H1 (cell line): Measurements from ENCODE around the gene GJA5. TPM values are rescaled to one million over a fixed set of nuclear protein-coding genes. Genes with fewer than 3 reads are reported as not detected.

Source experiments
- CTCF ChIA-PET: fragments of 300-600 bp; sonication (Branson Sonifier 250); formaldehyde crosslinking; loops from one replicate; lab custom pipeline; 2021; ENCODE audit not compliant: partially characterized antibody; lab: Charles Lee
- POLR2A ChIA-PET: fragments of 300-600 bp; sonication (Branson Sonifier 250); formaldehyde crosslinking; loops from one replicate; lab custom pipeline; 2021; ENCODE audit warnings: inconsistent platforms; ENCODE audit not compliant: partially characterized antibody; lab: Charles Lee
- DNase-seq, 2 experiments: peaks; one replicate each; pipeline versions ENCODE4 v3.0.0 to v3.0.0-alpha.2; 2010 to 2022; ENCODE audit warnings: low spot score in 2 of 2, low read depth in 1 of 2, mixed read lengths in 1 of 2
- FAIRE-seq: peaks from 2 replicates; lab custom pipeline; 2011; peaks lifted over from hg19 to GRCh38; lab: Jason Lieb, UNC
- H2AFZ ChIP-seq: 2 replicates; pipeline ENCODE4 v1.8.1; 2012; ENCODE audit warnings: low read length, inconsistent platforms
- H2AK5ac ChIP-seq: 2 replicates; pipeline ENCODE4 v1.6.1; 2013; ENCODE audit warnings: low read depth, low read length
- H2BK120ac ChIP-seq: replicated peaks from 2 replicates; pipeline ENCODE3; 2013; ENCODE audit warnings: low read depth, low read length, inconsistent platforms
- H2BK12ac ChIP-seq: 2 replicates; pipeline ENCODE4 v1.6.1; 2013; ENCODE audit warnings: low read depth, low read length
- H2BK15ac ChIP-seq: 2 replicates; pipeline ENCODE4 v1.6.1; 2013; ENCODE audit warnings: low read length
- H2BK20ac ChIP-seq: 2 replicates; pipeline ENCODE4 v1.6.1; 2013; ENCODE audit warnings: low read length
- H2BK5ac ChIP-seq: 2 replicates; pipeline ENCODE4 v1.6.1; 2013; ENCODE audit warnings: low read depth, low read length
- H3K14ac ChIP-seq: 2 replicates; pipeline ENCODE4 v1.6.1; 2013; ENCODE audit warnings: inconsistent platforms; ENCODE audit not compliant: insufficient read length
- H3K18ac ChIP-seq: 2 replicates; pipeline ENCODE4 v1.6.1; 2013; ENCODE audit warnings: low read length; ENCODE audit errors: extremely low read depth
- H3K23ac ChIP-seq: 2 replicates; pipeline ENCODE4 v1.6.1; 2013; ENCODE audit warnings: inconsistent platforms; ENCODE audit not compliant: insufficient read length
- H3K23me2 ChIP-seq: 2 replicates; pipeline ENCODE4 v1.6.1; 2013; ENCODE audit warnings: low read depth, low read length
- H3K27ac ChIP-seq: 2 replicates; pipeline ENCODE4 v1.6.1; 2011; ENCODE audit warnings: low read depth, low read length, inconsistent platforms
- H3K27me3 ChIP-seq, 4 experiments: replicated peaks in 1 of 4; 1 replicate in 1 of 4; 2 replicates in 3 of 4; pipeline versions ENCODE4 v1.6.1 to v1.8.1; 2011 to 2013; ENCODE audit warnings: low read length in 3 of 4, mild to moderate bottlenecking in 3 of 4, inconsistent platforms in 2 of 4, mixed read lengths in 2 of 4, moderate library complexity in 1 of 4; ENCODE audit not compliant: control insufficient read depth in 3 of 4, insufficient read depth in 3 of 4; ENCODE audit errors: extremely low read depth in 1 of 4
- H3K36me3 ChIP-seq, 4 experiments: 2 replicates each; pipeline versions ENCODE4 v1.6.1 to v1.8.1; 2011 to 2013; ENCODE audit warnings: mild to moderate bottlenecking in 4 of 4, low read length in 3 of 4, moderate library complexity in 2 of 4, control low read depth in 1 of 4, inconsistent platforms in 1 of 4; ENCODE audit not compliant: insufficient read depth in 4 of 4, control insufficient read depth in 2 of 4
- H3K4ac ChIP-seq: replicated peaks from 2 replicates; pipeline ENCODE3; 2013; ENCODE audit warnings: low read length, low read depth, mixed read lengths, inconsistent platforms; ENCODE audit not compliant: insufficient read length
- H3K4me1 ChIP-seq, 4 experiments: replicated peaks in 1 of 4; 1 replicate in 1 of 4; 2 replicates in 3 of 4; pipeline versions ENCODE4 v1.6.1 to v1.8.1; 2011 to 2013; ENCODE audit warnings: low read length in 3 of 4, inconsistent platforms in 2 of 4, mixed read lengths in 1 of 4; ENCODE audit not compliant: insufficient read depth in 4 of 4, control insufficient read depth in 3 of 4
- H3K4me2 ChIP-seq, 2 experiments: 2 replicates each; pipeline versions ENCODE4 v1.6.1 to v1.8.1; 2011 to 2013; ENCODE audit warnings: low read depth in 2 of 2, low read length in 2 of 2, control low read depth in 1 of 2, inconsistent platforms in 1 of 2, mild to moderate bottlenecking in 1 of 2; ENCODE audit not compliant: insufficient read depth in 1 of 2
- H3K4me3 ChIP-seq, 4 experiments: fragments of 200-600, 300-600 bp in 1 of 4; sonication (generic), shearing (Covaris generic), sonication (Bioruptor Twin) in 1 of 4; 2 replicates each; pipeline versions ENCODE4 v1.5.1 to v1.8.1; 2011 to 2016; ENCODE audit warnings: low read length in 4 of 4, low read depth in 3 of 4, control low read depth in 2 of 4, inconsistent platforms in 2 of 4, mild to moderate bottlenecking in 2 of 4, mixed read lengths in 1 of 4, moderate library complexity in 1 of 4; ENCODE audit not compliant: insufficient read depth in 2 of 4; ENCODE audit errors: extremely low read depth in 1 of 4
- H3K56ac ChIP-seq: replicated peaks from 2 replicates; pipeline ENCODE3; 2013; ENCODE audit warnings: low read depth, mild to moderate bottlenecking, mixed read lengths, low read length, inconsistent platforms; ENCODE audit not compliant: insufficient read length
- H3K79me1 ChIP-seq: 2 replicates; pipeline ENCODE4 v1.6.1; 2013; ENCODE audit warnings: low read depth, low read length, control low read depth
- H3K79me2 ChIP-seq, 2 experiments: 2 replicates each; pipeline versions ENCODE4 v1.6.1 to v1.8.1; 2012 to 2013; ENCODE audit warnings: low read length in 2 of 2, mild to moderate bottlenecking in 2 of 2, inconsistent platforms in 1 of 2; ENCODE audit not compliant: insufficient read depth in 2 of 2, control insufficient read depth in 1 of 2
- H3K9ac ChIP-seq, 4 experiments: replicated peaks in 1 of 4; 1 replicate in 1 of 4; 2 replicates in 3 of 4; pipeline versions ENCODE4 v1.6.1 to v1.8.1; 2011 to 2013; ENCODE audit warnings: low read depth in 3 of 4, low read length in 3 of 4, control low read depth in 2 of 4, mild to moderate bottlenecking in 2 of 4, moderate library complexity in 2 of 4, inconsistent platforms in 1 of 4; ENCODE audit errors: extremely low read depth in 1 of 4
- H3K9me3 ChIP-seq, 2 experiments: 2 replicates each; pipeline versions ENCODE4 v1.6.1 to v1.8.1; 2012 to 2013; ENCODE audit warnings: mild to moderate bottlenecking in 2 of 2, moderate library complexity in 2 of 2, control low read depth in 1 of 2, inconsistent platforms in 1 of 2, low read depth in 1 of 2, low read length in 1 of 2, mixed read lengths in 1 of 2; ENCODE audit not compliant: insufficient read depth in 2 of 2
- H4K20me1 ChIP-seq, 2 experiments: replicated peaks in 1 of 2; 2 replicates each; pipeline versions ENCODE3 to v1.8.1; 2011 to 2013; ENCODE audit warnings: inconsistent platforms in 2 of 2, low read length in 2 of 2, mild to moderate bottlenecking in 1 of 2; ENCODE audit not compliant: insufficient read depth in 2 of 2, control insufficient read depth in 1 of 2
- H4K5ac ChIP-seq: 2 replicates; pipeline ENCODE4 v1.6.1; 2013; ENCODE audit warnings: low read length, low read depth, mixed read lengths, inconsistent platforms; ENCODE audit not compliant: insufficient read length
- H4K8ac ChIP-seq: 2 replicates; pipeline ENCODE4 v1.8.0; 2013; ENCODE audit warnings: mild to moderate bottlenecking, moderate library complexity, low read length, inconsistent platforms; ENCODE audit not compliant: insufficient read depth; ENCODE audit errors: extremely low read depth
- H4K91ac ChIP-seq: replicated peaks from 2 replicates; pipeline ENCODE3; 2013; ENCODE audit warnings: low read length, mixed read lengths, inconsistent platforms; ENCODE audit not compliant: insufficient read length
- BACH1 ChIP-seq: IDR thresholded peaks from 2 replicates; pipeline ENCODE4 v1.6.1; 2012; ENCODE audit warnings: low read length, improper control_type of control experiment
- BCL11A ChIP-seq, 2 experiments: IDR thresholded peaks; one replicate each; pipeline ENCODE4 v1.6.1; 2011; ENCODE audit warnings: low read depth in 2 of 2, low read length in 2 of 2, mild to moderate bottlenecking in 2 of 2
- CBX5 ChIP-seq: fragments of 300-800, 300-1000 bp; sonication (generic); IDR thresholded peaks from 2 replicates; pipeline ENCODE4 v1.7.1; 2016; ENCODE audit warnings: antibody characterized with exemption, low read length, low read depth
- FOSL1 ChIP-seq: IDR thresholded peaks from 2 replicates; pipeline ENCODE4 v1.6.1; 2011; ENCODE audit warnings: mild to moderate bottlenecking, low read depth, low read length, moderate library complexity; ENCODE audit not compliant: insufficient read depth
- GABPA ChIP-seq: IDR thresholded peaks from 2 replicates; pipeline ENCODE4 v1.6.1; 2011; ENCODE audit warnings: mild to moderate bottlenecking, low read length, moderate library complexity, borderline replicate concordance; ENCODE audit not compliant: insufficient read depth
- HDAC6 ChIP-seq: IDR thresholded peaks from one replicate; pipeline ENCODE4 v1.7.1; 2012; ENCODE audit warnings: low read depth, mild to moderate bottlenecking, inconsistent platforms, low read length, moderate library complexity
- KDM4A ChIP-seq: IDR thresholded peaks from one replicate; pipeline ENCODE4 v1.7.1; 2012; ENCODE audit warnings: low read depth, mild to moderate bottlenecking, moderate library complexity, low read length, inconsistent platforms; ENCODE audit not compliant: severe bottlenecking
- NANOG ChIP-seq: IDR thresholded peaks from 2 replicates; pipeline ENCODE4 v1.6.1; 2011; ENCODE audit warnings: low read length, low read depth, mild to moderate bottlenecking, inconsistent platforms; ENCODE audit not compliant: insufficient read depth, poor library complexity, severe bottlenecking
- POU5F1 ChIP-seq: IDR thresholded peaks from 2 replicates; pipeline ENCODE4 v1.6.1; 2011; ENCODE audit warnings: low read depth, mild to moderate bottlenecking, low read length, moderate library complexity
- SP4 ChIP-seq: IDR thresholded peaks from 2 replicates; pipeline ENCODE4 v1.6.1; 2012; ENCODE audit warnings: low read length, inconsistent platforms
- TAF7 ChIP-seq: optimal IDR thresholded peaks from 2 replicates; pipeline ENCODE3; 2011; ENCODE audit warnings: low read depth, mild to moderate bottlenecking, inconsistent platforms, low read length, moderate library complexity, borderline replicate concordance
- TBP ChIP-seq: IDR thresholded peaks from 2 replicates; pipeline ENCODE4 v1.6.1; 2011; ENCODE audit warnings: low read depth, low read length, improper control_type of control experiment
- USF2 ChIP-seq: IDR thresholded peaks from 2 replicates; pipeline ENCODE4 v1.6.1; 2011; ENCODE audit warnings: low read length, improper control_type of control experiment
- WGBS, 2 experiments: shearing (Covaris generic) in 1 of 2; methylation state at CpG; one replicate each; pipeline versions ENCODE4 v1.1.6 to v1.1.7; 2013 to 2015; ENCODE audit warnings: low lambda C conversion rate in 2 of 2, mixed read lengths in 2 of 2, inconsistent platforms in 1 of 2, low coverage in 1 of 2, missing lambda C conversion rate in 1 of 2; ENCODE audit not compliant: insufficient replicate concordance in 2 of 2, insufficient coverage in 1 of 2, insufficient read length in 1 of 2; ENCODE audit errors: extremely low coverage in 1 of 2, missing lambda C conversion rate in 1 of 2; 5-methylcytosine and 5-hydroxymethylcytosine counted together
- polyA plus RNA-seq, 7 experiments: library from polyadenylated mRNA; depleted of rRNA in 3 of 7; stranded (reverse) in 5 of 7; unstranded in 2 of 7; fragments of >200 nt in 5 of 7; fragments of 200-250 nt in 2 of 7; gene quantifications; 1 replicate in 5 of 7; 2 replicates in 1 of 7; 4 replicates in 1 of 7; pipeline versions ENCODE4 v1.2.1 to v1.2.3, GENCODE V29; 2011 to 2013; ENCODE audit warnings: missing spikeins in 2 of 7, mixed read lengths in 2 of 7
- total RNA-seq: library from RNA; stranded (reverse); fragmentation: NEBNext Ultra II Directional; extraction: Animal tissue kit (Norgen Biotek cat#: 25700); gene quantifications from 2 replicates; pipeline ENCODE4 v1.2.1, GENCODE V29; 2021

The GJA5 gene
- total and polyA plus RNA-seq, 2 of the 8 experiments (the other 6 are each of a cell fraction or from before 2014, with no cell fraction given), result 1.2 to 2.7 TPM

DNA sequence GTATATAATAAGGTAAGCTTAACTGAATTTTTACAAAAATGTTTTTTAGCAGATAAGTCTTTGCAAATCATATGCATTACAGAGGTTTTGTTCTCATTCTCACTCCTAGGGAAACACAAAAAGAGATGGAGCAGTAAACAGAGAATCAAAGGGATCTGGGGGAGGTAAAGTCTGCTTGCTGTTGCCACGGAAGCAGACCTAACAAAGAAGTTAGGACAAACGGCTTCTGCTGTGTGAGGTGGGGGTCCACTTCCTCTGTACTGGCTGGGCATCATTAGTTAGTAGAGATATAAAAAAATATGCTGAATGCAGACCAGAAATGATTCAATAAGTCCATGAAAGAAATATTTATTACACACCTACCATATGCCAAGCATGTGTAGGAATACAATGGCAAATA, 34.2 kb downstream of the GJA5 start:
- H3K4me3 ChIP-seq, result no peak overlapping the region
- H3K4me2 ChIP-seq, result no peak overlapping the region
- H2BK15ac ChIP-seq, result 0 out of 2 replicates have a peak overlapping the region, but pooled peaks have one; percentile 40
- H4K8ac ChIP-seq, result no peak overlapping the region
- no peaks in the 10 kb centered on the region for H3K79me2 ChIP-seq
- H2BK5ac ChIP-seq, result 0 out of 2 replicates have a peak overlapping the region, but pooled peaks have one; percentile 15
- no peaks in the 10 kb centered on the region for H3K36me3 ChIP-seq
- no peak overlapping the region for H2BK20ac ChIP-seq
- peaks cover 4 to 9% (median 7%) of the 10 kb centered on the region in 4 experiments for H3K4me1 ChIP-seq
- H3K27ac ChIP-seq, result no peak overlapping the region
- no peak overlapping the region for H2AK5ac ChIP-seq
- H3K79me1 ChIP-seq, result no peaks in the 10 kb centered on the region
- no peak for DNase-seq
- H3K14ac ChIP-seq, result no peak overlapping the region
- H3K27me3 ChIP-seq, result no peaks in the 10 kb centered on the region
- ChIA-PET CTCF (interaction anchor here (1.0 to 8.5 kb wide), 8 partner anchors 9 to 171 kb away, joined by 3 to 206 read pairs (median 3); no protein-coding TSS in a partner anchor), POLR2A (interaction anchor here (0.9 to 1.3 kb wide), 3 partner anchors 138 to 166 kb away, joined by 3 to 6 read pairs (median 4); no protein-coding TSS in a partner anchor)
- no peak overlapping the region for H2BK12ac ChIP-seq
- H3K4ac ChIP-seq, result no peak overlapping the region
- H2BK120ac ChIP-seq, result no peak overlapping the region
- H4K91ac ChIP-seq, result no peak overlapping the region
- H4K5ac ChIP-seq, result no peak overlapping the region
- no peak overlapping the region for H2AFZ ChIP-seq
- no peak overlapping the region for H3K18ac ChIP-seq
- H4K20me1 ChIP-seq, result no peaks in the 10 kb centered on the region
- H3K9me3 ChIP-seq, result no peaks in the 10 kb centered on the region
- H3K9ac ChIP-seq, result no peak overlapping the region
- H3K23ac ChIP-seq, result no peak overlapping the region
- H3K23me2 ChIP-seq, result no peaks in the 10 kb centered on the region
- no peak overlapping the region for H3K56ac ChIP-seq
- FAIRE-seq, result peak; percentile 7
- 53% methylated on average over 2 of the region's 2 CpGs; no CpG with 5 or more reads in 1 of the 2 experiments for WGBS, 2 experiments
- TF ChIP-seq FOSL1 (no peak), BACH1 (no peak), BCL11A (IDR thresholded peaks at IDR 0.05; ENCODE audit: low read depth in 2 of 2, low read length in 2 of 2) (no peak), GABPA (no peak), CBX5 (no peak), SP4 (no peak), POU5F1 (no peak), TAF7 (no peak), TBP (no peak), NANOG (no peak), KDM4A (no peak), HDAC6 (no peak), USF2 (no peak)
